ENCODE measurements around the gene KRTAP19-6.
"Not testable (repeated sequence)": the region's sequence is repeated elsewhere in the genome, so short reads cannot be mapped to it uniquely, and the experiment has no call there.

KRTAP19-6 gene

DNA sequence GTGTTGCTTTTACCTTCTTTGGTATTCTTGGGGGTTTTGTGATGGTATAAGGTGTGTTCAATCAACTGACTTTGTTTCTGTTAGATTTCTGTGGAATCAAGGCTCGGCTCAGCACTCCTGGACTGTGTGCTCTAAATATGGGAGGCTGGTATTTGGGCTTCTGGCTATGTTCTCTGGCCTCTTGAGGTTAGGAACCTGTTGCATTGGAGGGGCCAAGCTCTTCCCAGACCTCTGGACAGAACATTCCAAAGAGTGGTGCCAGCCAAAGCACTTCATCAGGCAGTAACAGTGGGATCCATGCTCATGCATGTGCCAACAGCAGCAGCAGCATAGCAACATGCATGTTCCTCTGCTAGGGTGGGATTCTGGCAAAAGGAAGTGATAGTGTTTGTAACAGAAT lies 11.1 kb upstream of the KRTAP19-6 start:
- TF ChIP-seq, protein P1, sequence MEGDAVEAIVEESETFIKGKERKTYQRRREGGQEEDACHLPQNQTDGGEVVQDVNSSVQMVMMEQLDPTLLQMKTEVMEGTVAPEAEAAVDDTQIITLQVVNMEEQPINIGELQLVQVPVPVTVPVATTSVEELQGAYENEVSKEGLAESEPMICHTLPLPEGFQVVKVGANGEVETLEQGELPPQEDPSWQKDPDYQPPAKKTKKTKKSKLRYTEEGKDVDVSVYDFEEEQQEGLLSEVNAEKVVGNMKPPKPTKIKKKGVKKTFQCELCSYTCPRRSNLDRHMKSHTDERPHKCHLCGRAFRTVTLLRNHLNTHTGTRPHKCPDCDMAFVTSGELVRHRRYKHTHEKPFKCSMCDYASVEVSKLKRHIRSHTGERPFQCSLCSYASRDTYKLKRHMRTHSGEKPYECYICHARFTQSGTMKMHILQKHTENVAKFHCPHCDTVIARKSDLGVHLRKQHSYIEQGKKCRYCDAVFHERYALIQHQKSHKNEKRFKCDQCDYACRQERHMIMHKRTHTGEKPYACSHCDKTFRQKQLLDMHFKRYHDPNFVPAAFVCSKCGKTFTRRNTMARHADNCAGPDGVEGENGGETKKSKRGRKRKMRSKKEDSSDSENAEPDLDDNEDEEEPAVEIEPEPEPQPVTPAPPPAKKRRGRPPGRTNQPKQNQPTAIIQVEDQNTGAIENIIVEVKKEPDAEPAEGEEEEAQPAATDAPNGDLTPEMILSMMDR (IDR thresholded peaks at IDR 0.05; ENCODE audit: control insufficient read depth, insufficient read depth, low read depth, low read length, missing control alignments) = no peak
- no peak overlapping the region for H3K4me3 ChIP-seq (ENCODE audit: control insufficient read depth, low read depth, low read length)
- DNase-seq (ENCODE audit: low read depth) = no peak

DNA sequence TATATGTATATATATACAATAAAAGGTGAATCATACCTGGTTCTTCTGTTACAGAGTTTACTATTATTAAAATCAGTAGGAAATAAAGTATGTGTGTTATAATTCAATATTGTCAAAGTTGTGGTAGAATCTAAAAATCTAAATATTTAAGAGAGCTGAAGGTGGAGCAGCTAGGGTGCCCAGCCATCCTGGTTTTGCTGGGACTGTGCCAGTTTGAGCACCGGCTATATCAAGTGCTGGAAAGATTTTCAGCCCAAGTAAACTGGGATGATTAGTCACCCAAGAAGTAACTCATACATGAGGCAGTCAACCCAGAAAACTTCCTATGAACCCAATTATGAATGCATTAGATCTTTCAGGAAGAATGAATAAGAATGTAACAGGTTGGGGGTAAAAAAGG lies 22.8 kb downstream of the KRTAP19-6 start:
- no peak for DNase-seq (ENCODE audit: low read depth)
- TF ChIP-seq, protein P1 (IDR thresholded peaks at IDR 0.05; ENCODE audit: control insufficient read depth, insufficient read depth, low read depth, low read length, missing control alignments) = no peak
- H3K4me3 ChIP-seq (ENCODE audit: control insufficient read depth, low read depth, low read length) = no peak overlapping the region

DNA sequence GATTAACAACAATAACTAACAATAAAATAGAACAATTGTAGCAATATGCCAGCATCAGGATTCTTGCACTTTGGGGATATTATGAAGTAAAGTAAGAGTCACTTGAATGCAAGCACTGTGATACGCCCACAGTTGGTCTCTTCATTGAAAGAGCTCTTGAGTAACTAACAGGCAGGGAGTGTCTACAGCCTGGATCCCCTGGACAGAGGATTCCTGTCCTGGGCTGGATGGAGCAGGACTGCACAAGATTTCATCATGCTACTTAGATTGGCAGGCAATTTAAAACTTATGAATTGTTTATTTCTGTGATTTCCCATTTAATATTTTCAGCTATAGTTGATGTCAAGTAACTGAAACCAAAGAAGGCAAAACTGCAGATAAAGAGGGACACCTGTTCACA lies 26.0 kb downstream of the KRTAP19-6 start:
- TF ChIP-seq, protein P1 (IDR thresholded peaks at IDR 0.05; ENCODE audit: control insufficient read depth, insufficient read depth, low read depth, low read length, missing control alignments) = no peak
- DNase-seq (ENCODE audit: low read depth) = no peak
- no peak overlapping the region for H3K4me3 ChIP-seq (ENCODE audit: control insufficient read depth, low read depth, low read length)

DNA sequence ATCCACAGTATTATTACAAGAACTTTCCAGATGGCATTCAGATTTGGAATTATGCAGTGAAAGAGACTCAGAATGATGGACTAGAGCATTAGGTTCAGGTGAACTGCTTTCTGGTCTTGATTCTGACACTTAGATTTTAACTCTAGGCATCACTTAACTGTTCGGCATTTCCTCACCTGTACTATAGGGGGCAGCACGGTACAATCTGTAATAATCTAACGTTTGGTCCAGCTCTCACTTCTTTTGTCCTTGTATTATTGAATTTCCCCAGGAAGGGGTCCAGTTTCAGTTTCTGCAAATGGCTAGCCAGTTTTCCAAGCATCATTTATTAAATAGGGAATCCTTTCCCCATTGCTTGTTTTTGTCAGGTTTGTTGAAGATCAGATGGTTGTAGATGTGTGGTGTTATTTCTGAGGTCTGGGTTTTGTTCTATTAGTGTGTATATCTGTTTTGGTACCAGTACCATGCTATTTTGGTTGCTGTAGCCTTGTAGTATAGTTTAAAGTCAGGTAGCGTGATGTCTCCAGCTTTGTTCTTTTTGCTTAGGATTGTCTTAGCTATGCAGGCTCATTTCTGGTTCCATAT lies 36.0 kb downstream of the KRTAP19-6 start:
- not testable (repeated sequence) for DNase-seq (ENCODE audit: low read depth); H3K4me3 ChIP-seq (ENCODE audit: control insufficient read depth, low read depth, low read length)

DNA sequence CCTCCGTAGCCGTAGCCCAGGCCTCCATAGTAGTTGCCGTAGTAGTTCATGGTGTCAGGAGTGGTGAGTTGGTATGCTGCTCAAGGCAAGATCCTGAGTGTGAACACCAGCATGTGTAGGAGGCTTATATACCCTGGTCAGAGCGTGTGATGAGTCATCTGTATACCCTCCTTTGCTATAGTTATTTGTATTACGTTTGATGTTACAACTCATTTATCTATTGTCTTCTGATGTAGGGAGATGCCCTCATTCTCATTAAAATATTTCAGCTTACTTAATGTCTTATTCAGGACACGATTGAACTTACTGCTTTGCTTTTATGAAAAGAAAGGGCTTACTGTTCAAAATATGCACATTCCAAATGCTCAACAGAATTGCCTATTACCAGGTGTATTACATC lies 39.6 kb downstream of the KRTAP19-6 start, which contains the start of gene KRTAP19-5:
Gene KRTAP19-5, minus strand, starts transcription at position 101 of the 400 bp plus-strand sequence. Its CDS starts 51 bp downstream, at position 50.
- no peak within 1 kb of the TSS for H3K4me3 ChIP-seq (ENCODE audit: control insufficient read depth, low read depth, low read length)
- no peak for DNase-seq (ENCODE audit: low read depth)
- TF ChIP-seq, protein P1 (IDR thresholded peaks at IDR 0.05; ENCODE audit: control insufficient read depth, insufficient read depth, low read depth, low read length, missing control alignments) = no peak

DNA sequence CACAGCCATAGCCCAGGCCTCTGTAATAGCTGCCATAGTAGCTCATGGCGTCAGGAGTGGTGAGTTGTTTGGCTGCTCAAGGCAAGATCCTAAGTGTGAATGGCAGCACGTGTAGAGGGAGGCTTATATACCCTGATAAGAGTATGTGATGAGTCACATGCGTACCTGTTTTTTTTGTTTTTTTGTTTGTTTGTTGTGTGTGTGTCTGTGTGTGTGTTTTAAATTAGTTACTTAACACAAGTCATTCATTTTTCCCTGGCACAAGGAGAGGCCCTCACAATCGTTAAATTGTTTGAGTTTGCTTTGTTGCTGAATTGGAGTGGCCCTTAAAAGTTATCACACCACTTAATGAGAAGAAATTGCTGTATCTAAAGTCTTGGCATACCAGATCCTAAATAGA lies 44.6 kb downstream of the KRTAP19-6 start, which contains the start of gene KRTAP19-4:
Gene KRTAP19-4, minus strand, starts transcription at position 101 of the 400 bp plus-strand sequence. Its CDS starts 55 bp downstream, at position 46.
- H3K4me3 ChIP-seq (ENCODE audit: control insufficient read depth, low read depth, low read length) = no peak within 1 kb of the TSS
- TF ChIP-seq, protein P1 (IDR thresholded peaks at IDR 0.05; ENCODE audit: control insufficient read depth, insufficient read depth, low read depth, low read length, missing control alignments) = no peak
- DNase-seq (ENCODE audit: low read depth) = no peak

DNA sequence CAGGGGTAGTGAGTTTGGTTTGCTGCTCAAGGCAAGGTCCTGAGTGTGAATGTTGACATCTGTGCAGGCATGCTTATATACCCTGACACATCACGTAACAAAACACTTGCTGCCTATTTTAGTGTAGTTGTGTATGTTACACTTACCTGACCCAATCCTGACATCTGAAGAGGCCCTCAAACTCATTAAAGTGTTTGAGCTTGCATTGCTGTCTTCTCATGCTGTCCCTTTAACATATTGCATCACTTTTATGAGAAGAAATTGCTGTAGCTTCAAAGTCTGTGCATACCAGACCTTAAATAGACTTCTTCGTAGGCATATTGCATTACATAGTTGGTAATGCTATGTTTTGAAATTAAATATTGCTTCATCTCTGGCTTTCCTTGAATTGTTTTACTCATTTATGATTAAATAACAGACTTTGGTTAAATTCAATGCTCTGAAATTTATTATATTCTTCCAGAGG lies 49.7 kb downstream of the KRTAP19-6 start, which contains the start of gene KRTAP19-3:
Gene KRTAP19-3, minus strand, starts transcription at position 51 of the 466 bp plus-strand sequence. CDS start 56 bp downstream, outside the sequence.
- TF ChIP-seq, protein P1 (IDR thresholded peaks at IDR 0.05; ENCODE audit: control insufficient read depth, insufficient read depth, low read depth, low read length, missing control alignments) = no peak
- DNase-seq (ENCODE audit: low read depth) = no peak
- no peak within 1 kb of the TSS for H3K4me3 ChIP-seq (ENCODE audit: control insufficient read depth, low read depth, low read length)

Measured in AG09309 (cell line).